Activated CD8-positive, alpha-beta memory T cell treated with anti-CD3 and anti-CD28 coated beads, Interleukin-2, amount 50 U/mL, for 1 hour (primary cell): Measurements from ENCODE around the gene ERGIC1.

Source experiments
- DNase-seq: peaks from one replicate; pipeline ENCODE4 v3.0.0-alpha.2; 2020; ENCODE audit errors: extremely low read depth

The ERGIC1 gene

GRCh38 chr5:172945151-172945550 is 111.1 kb downstream of the ERGIC1 start:
- no peak for DNase-seq

- DNase-seq: no peak
Observed at GRCh38 chr5:172946146-172946545, 112.1 kb downstream of the ERGIC1 start.

GRCh38 chr5:172949426-172949825 is 115.4 kb downstream of the ERGIC1 start:
- no peak for DNase-seq

- DNase-seq: no peak
Observed at GRCh38 chr5:172950176-172950965, 116.3 kb downstream of the ERGIC1 start.

GRCh38 chr5:172951371-172952033 is 117.5 kb downstream of the ERGIC1 start:
- DNase-seq: no peak

GRCh38 chr5:172952034-172952511 is 118.0 kb downstream of the ERGIC1 start:
- no peak for DNase-seq

- DNase-seq: no peak
Observed at GRCh38 chr5:172953776-172954675, 120.0 kb downstream of the ERGIC1 start.

- no peak for DNase-seq
Observed at GRCh38 chr5:172954751-172955159, 120.7 kb downstream of the ERGIC1 start.

- DNase-seq: no peak
Observed at GRCh38 chr5:172956228-172956627, 122.2 kb downstream of the ERGIC1 start.

GRCh38 chr5:172956936-172957335 is 122.9 kb downstream of the ERGIC1 start:
- no peak for DNase-seq

GRCh38 chr5:172957458-172957857 is 123.4 kb downstream of the ERGIC1 start:
- DNase-seq: no peak

- DNase-seq: no peak
Observed at GRCh38 chr5:172958331-172959046, 124.4 kb downstream of the ERGIC1 start.

GRCh38 chr5:172959824-172960799 is 126.1 kb downstream of the ERGIC1 start:
- no peak for DNase-seq

- no peak for DNase-seq
Observed at GRCh38 chr5:172969921-172970320, 135.9 kb downstream of the ERGIC1 start.

- DNase-seq: no peak
Observed at GRCh38 chr5:172971482-172971881, 137.4 kb downstream of the ERGIC1 start.

GRCh38 chr5:172972552-172972951 is 138.5 kb downstream of the ERGIC1 start:
- no peak for DNase-seq

- DNase-seq: no peak
Observed at GRCh38 chr5:172973127-172973916, 139.3 kb downstream of the ERGIC1 start.

GRCh38 chr5:172973931-172974330 is 139.9 kb downstream of the ERGIC1 start:
- DNase-seq: no peak

- DNase-seq: no peak
Observed at GRCh38 chr5:172975289-172975688, 141.2 kb downstream of the ERGIC1 start.
